GM18858 (cell line): ENCODE results near the gene OBSCN.

Source experiments
- ATAC-seq: cut with Tn5 transposase; IDR thresholded peaks from one replicate; pipeline ENCODE4 v1.9.1; 2021; ENCODE audit not compliant: unreplicated experiment

The OBSCN gene

DNA sequence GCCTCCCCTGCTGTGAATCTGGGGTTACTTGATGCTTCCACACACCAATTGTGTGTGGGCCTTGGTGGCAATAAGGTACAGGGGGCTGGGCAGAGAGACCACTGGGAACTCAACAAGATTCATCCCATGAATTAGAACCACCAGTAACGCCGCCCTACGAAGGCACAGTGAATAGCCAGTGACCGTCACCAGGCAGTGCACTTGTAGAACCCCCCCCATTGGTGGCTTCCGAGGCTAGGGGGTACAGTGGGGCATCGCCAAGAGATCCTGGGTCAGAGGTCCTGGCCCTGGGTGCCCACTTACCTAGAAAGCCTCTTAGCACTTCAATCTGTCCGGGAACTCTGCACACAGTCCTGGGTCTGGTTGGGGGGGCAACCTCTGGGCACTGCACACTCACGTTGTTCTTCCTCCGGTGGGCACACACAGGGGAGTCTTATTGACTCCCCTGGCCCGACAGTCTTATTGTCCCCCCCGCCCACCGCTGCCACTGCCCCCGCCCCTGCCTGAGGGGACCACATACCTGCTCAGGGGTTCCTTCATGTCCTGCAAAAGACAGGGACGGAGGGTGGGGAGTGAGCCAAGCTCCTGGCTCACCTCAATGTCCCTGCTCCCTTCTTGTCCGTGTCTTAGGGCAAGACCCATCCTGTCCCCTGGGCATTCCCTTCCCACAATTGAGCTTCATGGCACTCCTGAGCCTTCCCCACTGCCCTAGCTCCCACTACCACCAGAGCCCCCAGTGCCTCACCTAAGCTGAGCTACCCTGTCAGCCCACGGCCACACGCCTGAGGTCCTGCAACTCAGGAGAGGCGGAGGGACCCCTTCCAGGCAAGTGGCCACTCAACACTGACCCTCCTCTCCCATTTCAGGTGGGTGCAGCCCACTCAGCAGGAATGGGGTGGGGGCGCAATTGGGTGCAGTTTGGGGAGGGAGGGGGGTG lies 201.3 kb downstream of the OBSCN start:
- ATAC-seq, result no peak

DNA sequence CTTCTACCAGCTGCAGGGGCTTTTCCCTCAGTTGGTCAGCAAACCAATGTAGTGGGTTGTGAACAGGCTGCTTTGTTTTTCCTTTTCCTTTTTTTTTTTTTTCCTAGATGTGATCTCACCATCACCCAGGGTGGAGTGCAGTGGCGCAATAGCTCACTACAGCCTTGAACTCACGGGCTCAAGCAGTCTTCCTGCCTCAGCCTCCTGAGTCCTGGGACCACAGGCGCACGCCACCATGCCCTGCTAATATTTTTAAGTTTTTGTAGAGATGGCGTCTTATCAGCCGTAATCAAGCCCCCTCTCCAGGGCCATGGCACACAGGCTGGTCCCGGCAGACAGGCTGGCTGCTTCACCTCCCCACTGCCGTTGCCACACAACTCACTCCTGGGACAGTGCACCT lies 202.2 kb downstream of the OBSCN start:
- no peak for ATAC-seq

DNA sequence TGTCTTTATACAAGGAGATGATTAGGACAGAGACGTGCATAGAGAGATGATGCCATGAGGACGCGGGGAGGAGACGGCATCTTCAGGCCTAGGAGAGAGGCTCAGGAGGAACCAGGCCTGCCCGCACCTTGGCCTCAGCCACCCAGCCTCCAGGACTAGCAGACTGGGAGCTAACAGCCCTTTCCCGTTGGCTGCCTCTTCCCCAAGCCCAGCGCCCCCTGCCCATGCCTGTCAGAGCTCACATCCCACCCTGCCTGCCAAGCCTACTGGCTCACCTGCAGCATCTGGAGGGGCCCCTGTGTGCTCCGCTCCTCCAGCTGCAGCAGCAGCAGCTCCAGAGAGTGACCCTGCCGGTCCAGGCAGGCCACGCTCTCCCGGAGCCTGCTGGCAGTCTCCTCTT lies 202.8 kb downstream of the OBSCN start:
- no peak for ATAC-seq

DNA sequence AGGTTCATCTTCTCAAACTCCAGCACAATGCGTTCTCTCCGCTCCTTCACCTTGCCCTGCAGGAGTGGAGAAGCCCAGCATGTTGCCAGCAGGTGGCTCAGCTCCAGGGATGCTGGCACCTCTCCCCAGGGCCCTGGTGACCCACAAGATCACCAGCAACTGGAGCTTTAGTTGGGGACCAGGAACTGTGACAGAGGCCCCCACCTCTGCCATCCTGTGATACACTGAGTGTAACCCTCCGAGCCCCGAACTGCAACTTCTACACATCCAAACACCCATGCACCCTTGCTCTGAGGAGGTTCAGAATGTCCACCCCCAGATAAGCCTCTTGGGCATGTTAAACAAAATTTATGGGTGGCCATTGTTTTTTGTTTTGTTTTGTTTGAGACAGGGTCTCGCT lies 203.3 kb downstream of the OBSCN start:
- ATAC-seq, result no peak

DNA sequence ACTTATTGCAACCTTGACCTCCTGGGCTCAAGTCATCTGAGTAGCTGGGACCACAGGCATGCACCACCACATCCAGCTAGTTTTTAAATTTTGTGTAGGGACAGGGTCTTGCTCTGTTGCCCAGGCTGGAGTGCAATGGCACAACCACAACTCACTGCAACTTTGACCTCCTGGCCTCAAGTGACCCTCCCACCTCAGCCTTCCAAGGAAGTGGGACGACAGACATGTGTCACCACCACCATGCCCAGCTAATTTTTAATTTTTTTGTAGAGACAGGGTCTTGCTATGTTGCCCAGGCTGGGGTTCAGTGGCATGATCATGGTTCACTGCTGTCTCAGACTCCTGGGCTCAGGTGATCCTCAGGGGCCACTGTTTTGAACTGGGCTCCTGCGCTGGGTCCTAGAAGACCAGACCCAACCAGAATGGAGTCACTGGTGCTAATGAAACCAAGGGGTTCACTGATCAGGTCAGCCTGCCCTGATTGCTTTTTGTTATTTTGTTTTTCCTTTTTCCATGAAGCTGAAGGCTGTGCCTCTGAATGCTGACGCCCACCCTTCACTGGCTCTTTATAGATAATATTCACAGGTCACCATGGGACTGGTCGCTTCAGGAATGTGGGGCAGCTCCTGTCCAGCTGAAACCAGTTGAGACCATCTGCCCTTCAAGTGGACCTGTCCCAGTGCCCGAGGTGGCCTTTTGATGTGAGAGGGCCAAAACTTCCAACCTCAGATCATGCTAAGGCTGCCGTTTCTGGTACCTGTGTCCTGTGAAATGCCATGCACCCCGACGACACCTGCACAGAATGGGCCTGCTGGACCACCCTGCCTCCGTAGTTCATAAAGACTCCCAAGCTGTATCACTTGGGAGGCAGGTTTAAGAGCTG lies 203.9 kb downstream of the OBSCN start:
- ATAC-seq, result no peak

DNA sequence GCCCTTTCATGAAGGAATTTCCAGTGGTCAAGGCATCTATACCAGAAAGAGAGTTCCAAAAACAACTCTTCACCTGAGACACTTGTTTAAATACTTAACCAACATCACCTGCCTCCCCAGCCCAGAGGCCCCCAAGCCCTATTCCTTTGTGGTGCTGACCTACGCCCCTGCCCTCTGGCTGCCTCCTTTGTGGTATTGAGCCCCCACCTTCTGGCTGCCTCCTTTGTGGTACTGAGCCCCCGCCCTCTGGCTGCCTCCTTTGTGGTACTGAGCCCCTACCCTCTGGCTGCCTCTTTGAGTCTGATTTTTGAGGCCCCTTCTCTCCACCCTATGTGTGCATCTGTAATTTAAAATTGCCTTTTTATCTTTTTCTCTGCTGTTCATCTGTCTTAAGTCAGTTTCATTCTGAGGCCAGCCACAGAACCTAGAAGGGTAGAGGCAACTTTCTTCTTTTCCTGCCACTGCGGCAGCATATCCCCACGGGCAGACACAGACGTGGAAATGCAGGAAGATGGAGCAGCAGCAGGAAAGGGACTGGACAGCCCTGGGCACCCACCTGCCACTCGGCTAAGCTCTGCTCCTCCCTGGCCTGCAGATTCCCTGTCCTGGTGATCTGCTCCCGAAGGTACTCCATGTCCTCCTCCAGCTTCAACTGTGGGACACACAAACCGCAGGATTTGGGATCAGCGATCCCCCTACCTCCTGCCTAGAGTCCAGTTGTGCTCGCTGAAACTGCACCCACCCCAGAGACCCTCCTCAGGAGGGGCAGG lies 205.6 kb downstream of the OBSCN start:
- ATAC-seq, result no peak

DNA sequence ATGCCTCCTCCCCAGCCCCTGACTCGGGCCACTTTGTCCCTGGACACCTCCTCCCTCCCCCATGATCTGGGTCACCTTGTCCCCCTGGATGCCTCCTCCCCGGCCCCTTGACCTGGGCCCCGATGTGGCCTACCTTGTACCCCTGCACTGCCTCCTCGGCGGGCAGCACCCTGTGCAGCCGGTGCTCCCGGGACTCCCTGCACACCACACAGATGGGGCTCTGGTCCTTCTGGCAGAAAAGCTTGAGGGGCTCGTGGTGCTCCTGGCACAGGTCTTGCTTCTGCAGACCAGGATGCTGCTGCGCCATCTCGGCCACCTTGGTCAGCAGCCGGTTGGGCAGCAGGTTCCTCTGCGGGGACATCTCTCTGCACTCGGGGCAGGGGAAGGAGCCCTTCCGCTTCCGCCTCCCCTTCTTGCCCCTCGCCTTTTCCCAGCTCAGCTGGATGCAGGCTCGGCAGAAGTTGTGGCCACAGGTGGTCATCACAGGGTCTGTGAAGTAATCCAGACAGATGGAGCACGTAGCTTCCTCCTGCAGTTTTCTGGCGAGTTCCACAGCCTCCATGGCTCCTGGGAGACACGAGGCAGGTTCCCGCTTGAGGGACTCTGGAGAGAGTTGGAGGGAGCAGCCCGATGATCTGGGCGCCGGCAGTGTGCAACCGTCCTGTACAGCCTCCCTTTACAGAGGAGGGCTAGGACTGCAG lies 206.8 kb downstream of the OBSCN start:
- ATAC-seq, result no peak

DNA sequence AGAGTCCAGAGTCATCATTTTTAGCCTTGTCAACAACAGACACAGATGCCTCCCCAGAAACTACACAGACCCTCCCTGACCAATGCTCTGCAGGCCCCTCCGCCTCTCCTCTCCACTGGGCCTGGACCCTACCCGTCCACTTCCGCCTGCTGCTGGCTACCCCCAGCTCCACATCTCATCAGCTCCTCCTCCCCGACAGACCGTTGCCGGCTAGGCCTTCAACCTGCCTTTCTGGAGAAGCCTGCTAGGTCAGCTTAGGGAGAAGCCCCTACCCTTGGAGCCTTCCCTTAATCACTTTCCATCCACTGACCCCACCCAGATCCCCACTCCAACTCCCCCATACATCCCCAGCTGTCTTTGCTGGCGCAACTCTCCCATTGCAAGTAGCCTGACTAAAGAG lies 207.4 kb downstream of the OBSCN start:
- no peak for ATAC-seq

DNA sequence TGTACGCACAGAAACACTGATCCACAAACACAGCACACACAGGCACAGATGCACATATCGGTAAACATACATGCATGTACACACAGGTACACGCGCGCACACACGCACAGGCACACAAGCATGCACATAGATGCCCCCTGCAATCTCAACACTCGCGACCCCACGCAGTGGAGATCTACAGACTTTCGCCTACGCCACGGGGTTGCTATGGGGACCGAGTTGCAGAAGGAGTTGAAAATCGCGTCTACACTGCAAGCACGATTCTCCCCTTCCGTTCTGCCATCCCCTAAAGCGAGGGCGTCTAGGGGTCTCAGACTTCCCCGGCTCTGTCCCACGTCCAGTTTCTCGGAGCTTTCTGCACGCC lies 208.0 kb downstream of the OBSCN start:
- no peak for ATAC-seq

DNA sequence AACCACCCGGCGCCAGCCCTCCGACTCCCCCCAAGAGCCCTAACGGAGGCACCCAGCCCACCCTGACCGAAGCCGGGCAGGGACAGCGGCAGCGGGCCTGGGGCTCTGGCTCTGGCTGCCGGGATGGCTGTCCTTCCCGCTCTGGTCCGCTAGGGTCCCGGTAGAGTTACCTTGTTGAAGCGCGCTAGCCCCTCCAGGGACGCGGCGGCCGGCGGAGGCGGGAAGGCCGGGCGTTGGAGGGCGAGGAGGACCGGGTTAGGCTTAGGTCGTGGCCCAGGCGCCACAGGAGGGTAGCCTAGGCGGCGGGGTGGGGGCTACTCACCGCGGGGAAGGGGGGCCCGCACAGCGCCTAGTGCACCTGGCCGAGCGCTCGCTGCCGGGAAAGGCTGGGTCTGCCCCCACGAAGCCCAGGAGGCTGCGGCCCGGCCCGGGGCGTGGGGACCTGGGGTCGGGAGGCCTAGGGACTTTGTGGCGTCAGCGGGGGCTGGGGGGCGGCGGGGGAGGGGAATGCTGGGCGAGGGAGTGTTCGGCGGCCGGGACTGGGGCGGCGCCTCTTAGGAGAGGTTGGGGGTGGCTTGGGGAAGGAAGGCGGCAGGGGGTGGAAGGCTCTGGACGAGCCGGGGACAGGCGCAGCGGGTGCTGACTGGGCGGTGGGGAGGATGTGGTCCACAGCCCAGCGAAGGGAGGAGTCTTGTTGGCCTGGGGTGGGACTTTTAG lies 208.5 kb downstream of the OBSCN start, which contains the start of gene TRIM17:
TSS of gene TRIM17 (minus strand) at position 645 of the 717 bp plus-strand sequence. CDS start 1,789 bp downstream, outside the sequence.
- ATAC-seq, result no peak

DNA sequence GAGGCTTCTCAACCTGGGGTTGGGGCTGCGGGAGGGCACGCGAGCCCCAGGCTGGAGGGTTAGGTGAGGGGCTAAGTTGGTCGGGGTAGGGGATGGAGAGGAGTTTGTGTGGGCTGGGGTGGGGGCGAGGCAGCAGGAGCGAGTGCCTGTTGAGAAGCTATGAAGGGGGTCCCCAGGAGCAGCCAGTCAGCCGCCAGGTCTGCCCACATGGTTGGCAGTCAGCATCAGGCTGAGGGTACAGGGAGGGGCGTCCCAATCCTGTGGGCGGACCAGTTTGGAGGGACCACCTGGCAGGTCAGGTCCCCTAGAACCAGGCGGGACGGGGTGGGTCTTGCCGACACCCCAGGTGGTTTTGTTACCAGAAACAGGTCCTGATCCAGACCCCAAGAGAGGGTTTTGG lies 209.2 kb downstream of the OBSCN start:
- no peak for ATAC-seq

DNA sequence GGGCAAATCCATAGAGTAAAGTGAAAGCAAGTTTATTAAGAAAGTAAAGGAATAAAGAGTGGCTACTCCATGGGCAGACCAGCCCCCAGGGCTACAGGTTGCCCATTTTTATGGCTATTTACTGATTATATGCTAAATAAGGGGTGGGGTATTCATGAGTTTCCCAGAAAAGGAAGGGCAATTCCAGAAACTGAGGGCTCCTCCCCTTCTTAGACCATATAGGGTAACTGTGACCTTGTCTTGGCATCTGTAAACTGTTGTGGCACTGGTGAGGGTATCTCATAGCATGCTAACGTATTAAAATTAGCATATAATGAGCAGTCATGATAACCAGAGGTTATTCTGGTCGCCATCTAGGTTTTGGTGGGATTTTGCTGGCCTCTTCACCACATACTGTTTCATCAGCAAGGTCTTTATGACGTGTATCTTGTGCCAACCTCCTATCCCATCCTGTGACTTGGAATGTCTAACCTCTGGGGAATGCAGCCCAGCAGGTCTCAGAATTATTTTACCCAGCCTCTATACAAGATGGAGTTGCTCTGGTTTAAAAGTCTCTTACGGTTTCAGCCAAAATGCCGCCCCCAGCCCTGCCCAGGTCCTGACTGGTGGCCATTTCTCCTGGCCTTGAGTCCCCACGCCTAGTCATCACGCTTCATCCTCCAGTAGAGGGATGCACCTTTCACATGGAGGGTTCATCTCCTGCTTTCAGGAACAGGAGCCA lies 209.8 kb downstream of the OBSCN start:
- no peak for ATAC-seq

DNA sequence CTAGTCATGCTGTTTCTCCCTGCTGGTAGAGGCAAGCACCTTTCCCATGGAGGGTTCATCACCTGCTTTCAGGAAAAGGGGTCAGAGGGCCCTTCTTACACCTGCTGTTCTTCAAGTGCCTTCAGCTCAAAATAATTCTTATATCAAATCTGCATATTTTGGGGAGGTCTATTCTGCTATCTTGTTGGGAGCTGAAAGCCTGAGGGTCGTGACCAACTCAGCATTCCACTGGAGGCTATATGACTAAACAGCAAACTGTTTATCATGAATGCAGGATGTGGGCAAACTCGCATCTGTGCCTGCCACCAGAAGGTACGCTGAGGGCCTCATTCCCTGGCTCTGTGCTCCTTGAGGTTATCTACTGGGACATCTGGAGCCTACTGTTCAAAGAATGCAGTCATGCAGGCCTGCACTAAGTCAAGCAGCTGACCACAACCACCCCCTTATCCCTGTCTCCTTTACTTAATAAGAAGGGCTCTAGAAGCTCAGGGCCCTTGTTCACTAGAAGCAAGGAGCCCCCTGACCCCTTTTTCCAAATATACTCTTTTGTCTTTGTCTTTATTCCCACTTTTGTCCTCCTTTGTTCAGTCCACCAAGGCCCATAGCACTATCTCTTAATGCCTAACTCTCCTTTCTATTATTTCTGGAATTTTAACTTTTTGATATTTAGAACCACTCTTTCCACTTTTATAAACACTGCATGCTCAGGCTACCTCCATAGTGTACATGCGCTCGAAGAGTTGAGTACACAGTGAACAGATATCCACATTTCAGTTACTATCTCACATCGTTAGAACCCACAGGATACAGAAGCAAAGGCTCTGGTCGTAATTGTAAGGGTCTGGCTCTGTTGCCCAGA lies 213.4 kb downstream of the OBSCN start:
- ATAC-seq, result no peak

DNA sequence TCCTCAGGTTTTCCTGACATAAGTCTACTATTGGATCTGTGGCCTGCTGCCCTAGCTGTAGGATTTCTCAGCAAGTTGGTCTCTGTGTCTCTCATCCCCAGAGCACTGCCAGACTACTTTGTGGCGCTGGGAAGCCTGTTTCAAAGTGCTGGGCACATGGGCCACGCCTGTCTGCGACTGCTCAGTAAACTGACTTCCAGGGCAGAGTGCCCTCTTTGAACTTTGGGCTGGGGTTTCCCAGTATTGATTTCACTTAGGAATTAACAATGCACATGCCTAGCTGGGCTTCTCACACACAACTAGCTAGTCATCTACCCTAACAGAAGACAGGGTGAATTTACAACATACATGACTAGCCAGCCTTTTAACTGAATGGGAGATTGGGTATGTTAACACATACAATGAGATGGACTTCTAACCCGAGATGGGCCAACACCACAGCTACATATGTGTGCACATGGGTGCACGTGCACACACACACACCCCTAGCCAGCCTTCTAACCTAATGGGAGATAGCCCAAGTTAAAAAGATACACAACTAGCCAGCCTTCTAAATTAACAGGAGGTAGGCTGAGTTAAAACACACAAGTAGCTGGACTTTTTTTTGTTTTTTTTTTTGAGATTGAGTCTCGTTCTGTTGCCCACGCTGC lies 215.7 kb downstream of the OBSCN start:
- ATAC-seq, result no peak

DNA sequence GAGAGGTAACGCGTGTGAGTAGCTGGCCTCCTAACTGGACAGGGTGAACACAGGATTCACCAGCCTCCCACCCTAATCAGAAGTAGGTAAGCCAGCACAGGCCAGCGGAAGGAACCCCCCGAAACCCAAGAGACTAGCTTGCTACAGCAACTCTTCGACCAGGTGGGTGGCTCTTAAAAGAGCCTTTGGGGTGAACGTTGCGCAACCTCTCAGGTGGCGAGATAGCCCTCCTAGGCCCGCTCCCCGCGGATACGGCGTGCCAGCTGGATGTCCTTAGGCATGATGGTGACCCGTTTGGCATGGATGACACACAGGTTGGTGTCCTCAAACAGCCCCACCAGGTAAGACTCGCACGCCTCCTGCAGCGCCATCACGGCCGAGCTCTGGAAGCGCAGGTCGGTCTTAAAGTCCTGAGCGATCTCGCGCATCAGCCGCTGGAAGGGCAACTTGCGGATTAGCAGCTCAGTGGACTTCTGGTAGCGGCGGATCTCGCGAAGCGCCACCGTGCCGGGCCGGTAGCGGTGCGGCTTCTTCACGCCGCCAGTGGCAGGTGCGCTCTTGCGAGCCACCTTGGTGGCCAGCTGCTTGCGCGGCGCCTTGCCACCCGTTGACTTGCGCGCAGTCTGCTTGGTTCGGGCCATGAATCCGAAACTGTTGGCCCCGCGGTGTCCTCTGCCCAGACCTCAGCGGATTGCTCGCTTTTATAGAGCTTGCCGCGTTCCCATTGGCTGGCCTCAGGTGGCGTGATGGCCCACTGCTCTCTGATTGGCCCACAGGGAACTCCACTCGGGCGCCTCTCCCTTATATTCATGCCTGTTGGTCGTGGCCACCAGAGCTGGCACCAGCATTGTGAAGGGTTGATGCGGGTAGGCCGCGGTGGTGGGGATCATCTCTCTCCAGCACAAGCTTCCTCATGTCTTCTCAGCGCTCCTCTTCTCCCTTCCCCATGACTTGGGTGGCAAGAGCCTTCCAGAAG lies 217.1 kb downstream of the OBSCN start:
- no peak for ATAC-seq

DNA sequence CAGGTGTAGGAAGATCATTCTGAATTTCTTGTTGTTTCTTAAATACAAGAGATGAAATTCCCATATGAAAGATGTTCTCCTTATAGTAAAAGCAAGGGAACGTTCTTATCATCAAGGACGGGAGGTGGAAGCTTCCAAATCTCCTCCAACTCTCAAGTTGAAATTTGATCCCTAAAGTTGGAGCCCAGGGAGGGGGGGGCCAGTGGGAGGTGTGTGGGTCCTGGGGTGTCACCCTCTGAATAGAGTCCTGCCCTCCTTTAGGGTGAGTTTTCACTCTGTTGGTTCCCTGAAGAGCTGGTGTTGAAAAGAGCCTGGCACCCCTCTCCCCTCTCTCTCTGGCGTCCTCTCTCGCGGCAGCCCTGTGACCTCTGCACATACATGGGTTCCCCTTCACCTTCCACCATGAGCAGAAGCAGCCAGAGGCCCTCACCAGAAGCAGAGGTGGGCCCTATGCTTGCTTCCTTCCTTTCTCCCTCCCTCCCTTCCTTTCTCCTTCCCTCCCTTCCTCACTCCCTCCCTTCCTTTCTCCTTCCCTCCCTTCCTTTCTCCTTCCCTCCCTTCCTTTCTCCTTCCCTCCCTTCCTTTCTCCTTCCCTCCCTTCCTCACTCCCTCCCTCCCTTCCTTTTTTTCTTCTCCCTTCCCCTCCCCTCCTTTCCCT lies 218.8 kb downstream of the OBSCN start:
- ATAC-seq, result no peak
